HG03095 (cell line): Measurements from ENCODE around the gene UBE2E2.
A peak's percentile ranks its signal among the peaks of the same experiment; 100 is the strongest.

ENCODE experiments used
- ATAC-seq: cut with Tn5 transposase; IDR thresholded peaks from one replicate; pipeline ENCODE4 v1.9.1; 2021; ENCODE audit warnings: moderate library complexity; ENCODE audit not compliant: unreplicated experiment

UBE2E2 gene

DNA sequence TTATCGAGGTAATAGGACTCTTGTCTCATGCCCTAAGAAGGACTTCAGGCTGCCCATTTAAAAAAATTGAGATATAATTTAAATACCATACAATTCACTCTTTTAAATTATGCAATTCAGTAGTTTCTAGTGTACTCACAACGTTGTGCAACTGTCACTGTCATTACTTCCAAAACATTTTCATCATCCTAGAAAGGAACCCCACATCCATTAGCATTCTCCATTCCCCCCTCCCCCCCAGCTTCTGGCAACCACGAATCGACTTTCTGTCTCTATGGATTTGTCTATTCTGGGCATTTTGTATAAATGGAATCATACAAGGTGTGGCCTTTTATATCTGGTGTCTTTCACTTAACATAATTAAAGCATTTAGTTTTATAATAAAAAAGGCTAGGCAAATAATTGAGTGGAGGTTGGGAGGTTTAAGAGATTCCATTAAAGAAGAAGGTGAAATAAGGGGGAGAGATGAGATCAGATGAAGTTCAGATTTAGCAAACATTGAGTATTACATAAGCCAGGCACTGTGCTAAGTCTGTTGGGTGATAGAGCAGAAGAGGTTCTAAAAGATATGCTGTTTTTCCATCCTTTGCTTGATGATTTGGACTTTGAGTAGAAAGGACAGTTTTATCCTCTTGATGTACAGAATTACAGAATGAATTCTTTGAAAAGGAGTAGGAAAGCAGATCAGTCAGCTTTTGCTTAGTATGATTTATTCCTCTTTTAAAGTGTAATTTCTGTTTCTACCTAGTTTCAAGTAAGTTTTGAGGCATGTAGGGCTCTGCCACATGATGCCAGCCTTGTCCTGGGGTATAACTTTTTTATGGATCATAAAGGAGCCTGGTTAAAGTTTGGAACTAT lies 36.3 kb downstream of the UBE2E2 start:
- ATAC-seq = no peak

GRCh38 chr3:23240171-23240785 lies 37.2 kb downstream of the UBE2E2 start:
- no peak for ATAC-seq

DNA sequence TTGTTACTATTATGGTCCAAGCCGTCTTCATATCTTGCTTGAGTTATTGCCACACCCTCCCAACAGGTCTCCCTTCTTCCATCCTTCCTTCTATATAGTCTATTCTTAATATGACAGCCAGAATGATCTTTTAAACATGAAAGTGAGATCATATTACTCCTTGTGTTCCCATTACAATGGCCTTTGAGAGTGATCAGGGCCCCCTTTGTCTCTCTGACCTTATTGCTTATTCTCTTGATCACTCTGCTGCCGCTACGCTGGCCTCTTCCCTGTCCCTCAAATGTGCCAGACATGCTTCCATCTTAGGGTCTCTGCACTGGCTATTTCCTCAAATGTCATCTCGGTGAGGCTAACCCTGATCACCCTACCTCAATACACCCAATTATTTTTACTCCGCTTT lies 38.1 kb downstream of the UBE2E2 start:
- no peak for ATAC-seq

- ATAC-seq = no peak
These were observed 39.0 kb downstream of the UBE2E2 start for GRCh38 chr3:23242106-23242505.

GRCh38 chr3:23244324-23245041 lies 41.4 kb downstream of the UBE2E2 start:
- no peak for ATAC-seq

DNA sequence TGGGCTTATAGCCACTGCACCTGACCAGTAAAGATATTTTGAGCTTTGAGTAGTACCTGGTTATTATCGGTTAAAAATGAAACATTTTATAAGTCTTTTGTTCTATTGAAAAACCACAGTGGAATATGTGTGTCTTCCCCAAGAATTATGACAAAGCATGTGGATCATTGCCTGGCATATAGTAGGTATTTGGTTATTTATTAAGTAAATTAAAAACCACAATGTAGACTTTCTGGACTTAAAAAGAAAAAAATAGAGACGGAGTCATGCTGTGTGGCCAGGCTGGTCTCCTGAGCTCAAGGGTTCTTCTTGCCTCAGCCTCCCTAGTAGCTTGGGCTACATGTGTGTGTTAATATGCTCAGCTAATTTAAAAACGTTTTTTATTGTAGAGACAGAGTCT lies 43.5 kb downstream of the UBE2E2 start:
- ATAC-seq = no peak

DNA sequence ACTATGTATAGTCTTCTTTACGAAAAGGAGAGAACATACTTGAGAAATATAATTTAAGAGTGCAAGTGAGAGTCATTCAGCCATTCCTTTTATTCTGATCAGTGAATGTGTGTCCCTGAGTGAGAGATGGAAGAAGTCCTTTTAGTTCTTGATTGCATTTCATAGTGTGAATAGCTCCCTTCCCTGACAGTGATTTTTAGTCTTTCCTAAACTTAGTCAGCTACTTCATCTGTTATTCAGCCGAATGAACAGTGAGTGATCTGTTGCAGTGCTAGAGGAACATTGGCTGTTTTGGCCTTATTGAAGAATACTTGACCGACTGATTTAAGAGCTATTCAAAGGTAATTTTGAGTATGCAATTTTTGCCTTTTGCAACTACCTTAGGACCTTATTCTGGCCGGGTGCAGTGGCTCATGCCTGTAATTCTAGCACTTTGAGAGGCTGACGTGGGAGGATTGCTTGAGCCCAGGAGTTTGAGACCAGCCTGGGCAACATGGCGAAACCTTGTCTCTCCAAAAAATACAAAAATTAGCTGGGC lies 45.5 kb downstream of the UBE2E2 start:
- no peak for ATAC-seq

DNA sequence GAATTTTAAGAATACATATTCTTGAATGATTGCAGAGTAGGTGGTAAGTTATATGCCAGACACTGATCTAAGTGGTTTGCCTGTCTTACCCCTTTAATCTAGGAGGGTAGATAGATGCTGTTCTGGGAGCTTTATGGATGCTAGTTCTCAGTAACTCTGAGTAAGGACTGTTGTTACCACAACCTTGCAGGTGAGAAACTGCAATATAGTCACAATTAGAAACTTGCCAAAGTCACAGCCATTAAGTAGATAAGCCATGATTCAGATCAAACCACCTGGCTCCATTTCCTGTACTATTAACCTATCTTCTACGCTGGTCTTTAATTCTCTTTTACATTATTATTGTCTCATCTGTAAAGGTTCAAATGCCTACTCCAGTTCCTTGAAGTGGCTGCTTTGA lies 46.8 kb downstream of the UBE2E2 start:
- ATAC-seq = no peak

GRCh38 chr3:23252122-23252521 lies 49.0 kb downstream of the UBE2E2 start:
- no peak for ATAC-seq

GRCh38 chr3:23253214-23253613 lies 50.1 kb downstream of the UBE2E2 start:
- peak; percentile 86 for ATAC-seq

GRCh38 chr3:23254282-23254681 lies 51.2 kb downstream of the UBE2E2 start:
- no peak for ATAC-seq

GRCh38 chr3:23254835-23255234 lies 51.7 kb downstream of the UBE2E2 start:
- ATAC-seq = no peak

DNA sequence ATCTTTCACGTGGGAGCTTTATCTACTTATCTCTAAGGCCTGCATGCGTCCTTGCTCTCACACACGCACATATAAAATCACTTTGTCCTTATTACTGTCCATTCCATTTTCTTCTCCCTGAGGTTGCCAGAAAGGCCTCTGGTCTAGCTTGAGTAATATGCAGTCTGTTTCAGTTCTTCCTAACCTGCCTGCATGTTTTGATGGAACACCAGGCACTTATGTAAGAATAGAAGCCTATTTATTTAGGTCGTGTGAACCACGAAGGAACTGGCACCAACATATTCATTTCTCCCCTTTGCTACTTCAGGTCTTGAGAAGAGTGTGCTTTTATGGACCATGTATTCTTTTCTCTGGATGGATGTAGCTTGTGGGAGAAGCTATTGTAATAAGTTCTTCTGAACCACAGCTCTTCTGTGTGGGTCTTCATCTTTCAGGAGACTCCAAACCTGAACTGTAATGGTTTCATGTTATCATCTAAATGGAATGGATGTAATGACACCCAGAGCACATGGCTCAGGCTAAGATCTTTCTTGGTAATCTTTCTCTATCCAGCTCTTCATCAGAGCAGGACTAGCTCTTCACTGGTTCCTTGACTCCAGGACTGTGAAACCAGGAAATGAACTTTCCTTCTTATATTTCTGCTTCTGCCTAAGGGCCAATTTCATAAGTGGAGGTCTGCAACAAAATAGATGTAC lies 53.8 kb downstream of the UBE2E2 start:
- ATAC-seq = no peak

GRCh38 chr3:23258110-23258509 lies 55.0 kb downstream of the UBE2E2 start:
- no peak for ATAC-seq

DNA sequence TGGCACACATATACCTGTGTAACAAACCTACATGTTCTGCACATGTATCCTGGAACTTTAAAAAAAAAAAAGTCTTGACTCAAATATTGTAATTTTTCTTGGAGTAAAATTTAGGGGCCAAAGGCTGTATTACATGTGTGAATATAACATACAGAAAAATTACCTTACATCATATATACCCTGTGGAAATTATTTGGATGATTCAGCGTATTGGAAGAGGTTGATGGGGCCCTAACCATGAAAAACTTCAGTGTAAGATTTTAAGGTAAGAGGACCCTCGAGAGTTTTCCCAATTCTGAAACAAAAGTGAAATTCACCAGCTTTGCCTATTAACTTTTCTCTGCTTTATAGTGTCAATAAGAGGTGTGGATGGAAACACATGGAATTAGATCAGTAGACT lies 56.4 kb downstream of the UBE2E2 start:
- no peak for ATAC-seq

GRCh38 chr3:23262766-23263165 lies 59.6 kb downstream of the UBE2E2 start:
- ATAC-seq = no peak

GRCh38 chr3:23263796-23264195 lies 60.7 kb downstream of the UBE2E2 start:
- ATAC-seq = no peak

DNA sequence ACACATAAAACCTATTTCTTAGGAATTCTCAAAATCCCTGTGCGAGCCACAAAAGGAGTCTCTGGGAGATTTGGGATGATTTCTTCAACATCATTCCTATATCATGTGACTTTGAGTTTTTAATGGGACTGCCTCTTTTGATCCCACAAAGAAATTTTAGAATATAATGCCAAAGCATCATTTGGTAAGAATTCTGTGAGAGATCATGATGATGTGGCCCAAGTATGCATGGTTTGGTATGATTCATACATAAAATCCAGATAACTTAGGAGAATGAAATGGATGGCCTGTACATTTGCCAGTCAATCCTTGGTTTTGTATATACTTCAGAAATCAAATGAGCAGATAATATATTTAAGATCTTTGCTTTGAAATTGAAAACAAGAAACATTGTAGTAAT lies 61.3 kb downstream of the UBE2E2 start:
- no peak for ATAC-seq

DNA sequence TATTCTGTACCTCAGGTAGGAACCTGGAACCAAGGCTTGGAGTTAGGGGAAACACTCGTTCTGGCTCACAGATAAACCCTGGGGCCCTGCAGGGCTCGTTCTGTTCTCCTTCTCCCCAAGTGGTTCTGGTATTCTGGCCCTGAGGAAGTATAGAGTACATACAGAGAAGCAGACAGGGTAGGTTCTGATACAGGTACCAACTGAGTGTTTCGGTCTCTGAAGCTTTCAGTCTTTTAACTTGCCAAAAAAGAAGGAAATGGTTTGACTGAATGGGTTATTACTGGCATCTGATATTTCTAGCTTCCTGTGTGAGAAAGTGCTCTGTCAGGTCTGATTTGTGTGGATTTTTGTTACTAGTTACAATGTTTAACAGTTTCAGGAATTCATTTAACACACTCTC lies 67.3 kb downstream of the UBE2E2 start:
- ATAC-seq = no peak

DNA sequence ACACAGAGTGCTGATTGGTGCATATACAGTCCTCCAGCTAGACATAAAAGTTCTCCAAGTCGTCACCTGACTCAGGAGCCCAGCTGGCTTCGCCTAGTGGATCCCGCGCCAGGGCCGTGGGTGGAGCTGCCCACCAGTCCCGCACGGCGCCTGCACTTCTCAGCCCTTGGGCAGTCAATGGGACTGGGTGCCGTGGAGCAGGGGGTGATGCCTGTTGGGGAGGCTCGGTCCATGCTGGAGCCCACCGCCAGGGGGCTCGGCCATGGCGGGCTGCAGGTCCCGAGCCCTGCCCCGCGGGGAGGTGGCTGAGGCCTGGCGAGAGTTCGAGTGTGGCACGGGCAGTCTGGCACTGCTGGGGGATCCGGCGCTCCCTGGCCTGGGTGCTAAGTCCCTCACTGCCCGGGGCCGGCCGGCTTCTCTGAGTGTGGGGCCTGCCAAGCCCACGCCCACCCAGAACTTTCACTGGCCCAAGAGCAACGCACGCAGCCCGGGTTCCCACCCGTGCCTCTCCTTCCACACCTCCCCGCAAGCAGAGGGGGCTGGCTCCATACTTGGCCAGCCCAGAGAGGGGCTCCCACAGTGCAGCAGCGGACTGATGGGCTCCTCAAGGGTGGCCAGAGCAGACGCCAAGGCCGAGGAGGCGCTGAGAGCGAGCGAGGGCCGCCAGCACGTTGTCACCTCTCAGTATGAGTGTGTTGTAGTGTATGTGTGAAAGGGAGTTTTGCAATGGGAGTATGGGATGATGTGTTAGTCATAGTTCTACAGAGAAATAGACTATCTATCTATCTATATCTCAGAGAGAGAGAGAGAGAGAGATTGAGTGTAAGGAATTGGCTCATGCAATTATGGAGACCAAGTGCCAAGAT lies 69.0 kb downstream of the UBE2E2 start:
- ATAC-seq = no peak
